ENCODE measurements around the gene TIMM44.

Gene TIMM44

GRCh38 chr19:7912144-7912696 is 31.2 kb downstream of the TIMM44 start:
- DNase-seq, result no peak

GRCh38 chr19:7911508-7912143 is 31.8 kb downstream of the TIMM44 start:
- DNase-seq, result no peak

GRCh38 chr19:7910321-7911161 is 32.9 kb downstream of the TIMM44 start:
- DNase-seq, result no peak

GRCh38 chr19:7909471-7910067 is 33.9 kb downstream of the TIMM44 start:
- DNase-seq, result no peak

DNA sequence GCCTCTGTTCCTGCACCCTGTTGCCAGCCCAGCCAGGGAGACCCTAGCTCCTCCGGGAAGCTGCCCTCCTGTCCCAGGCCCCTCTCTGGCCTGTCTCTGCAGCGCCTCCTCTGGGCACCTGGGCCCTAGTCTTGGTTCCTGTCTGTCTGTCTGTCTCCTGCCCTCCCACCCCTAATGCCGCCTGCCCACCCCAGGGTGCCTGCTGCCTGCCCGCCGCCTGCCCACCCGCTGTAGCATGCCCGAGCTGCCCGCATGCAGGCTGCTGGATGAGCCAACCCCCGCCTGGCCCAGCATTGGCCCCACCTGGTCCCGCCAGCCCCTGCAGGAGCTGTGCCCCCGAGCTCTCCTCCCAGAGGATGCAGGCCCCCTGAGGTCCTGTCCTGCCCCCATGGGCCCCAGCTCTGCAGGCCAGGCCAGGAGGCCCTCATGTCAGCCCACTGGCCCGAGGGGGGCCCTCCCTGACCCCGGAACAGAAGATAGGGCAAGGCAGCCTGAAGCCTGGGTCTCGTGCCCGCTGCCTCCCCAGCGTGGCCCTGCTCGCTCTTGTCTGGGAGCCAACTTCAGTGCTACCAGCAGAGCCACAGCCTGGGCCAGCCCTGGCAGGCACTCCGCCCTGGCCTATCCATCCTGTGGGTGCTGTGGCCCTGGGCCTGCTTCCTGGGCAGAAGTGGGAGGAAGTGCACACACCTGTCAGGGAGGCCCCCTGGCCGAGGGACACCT is 34.6 kb downstream of the TIMM44 start:
- no peak for DNase-seq

DNA sequence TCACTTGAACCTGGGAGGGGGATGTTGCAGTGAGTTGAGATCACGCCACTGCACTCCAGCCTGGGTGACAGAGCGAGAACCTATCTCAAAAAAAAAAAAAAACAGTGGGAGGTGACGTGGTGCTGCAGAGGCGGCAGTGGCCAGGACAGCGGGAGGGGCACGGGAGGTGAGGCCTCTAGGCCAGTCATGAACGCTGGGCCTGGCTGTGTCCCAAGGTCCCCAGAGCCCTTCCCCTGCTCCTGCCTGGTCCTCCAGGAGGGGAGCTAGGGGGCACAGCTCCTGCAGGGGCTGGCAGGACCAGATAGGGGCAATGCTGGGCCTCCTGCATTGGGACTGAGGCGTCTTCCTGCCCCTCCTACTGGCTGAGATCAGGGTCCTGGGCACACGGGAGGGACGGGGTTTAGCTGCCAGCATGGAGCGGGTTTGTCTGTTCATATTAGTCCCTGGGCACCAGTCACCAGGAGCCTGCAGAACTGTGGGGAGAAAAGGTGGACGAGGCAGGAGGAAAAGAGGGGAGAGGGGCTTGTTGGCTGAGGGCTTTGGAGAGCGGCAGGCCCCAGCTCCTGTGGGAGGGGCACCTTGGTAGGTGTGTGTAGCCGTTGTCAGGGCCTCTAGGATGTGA is 35.3 kb downstream of the TIMM44 start:
- no peak for DNase-seq

GRCh38 chr19:7907544-7907943 is 35.9 kb downstream of the TIMM44 start:
- no peak for DNase-seq

DNA sequence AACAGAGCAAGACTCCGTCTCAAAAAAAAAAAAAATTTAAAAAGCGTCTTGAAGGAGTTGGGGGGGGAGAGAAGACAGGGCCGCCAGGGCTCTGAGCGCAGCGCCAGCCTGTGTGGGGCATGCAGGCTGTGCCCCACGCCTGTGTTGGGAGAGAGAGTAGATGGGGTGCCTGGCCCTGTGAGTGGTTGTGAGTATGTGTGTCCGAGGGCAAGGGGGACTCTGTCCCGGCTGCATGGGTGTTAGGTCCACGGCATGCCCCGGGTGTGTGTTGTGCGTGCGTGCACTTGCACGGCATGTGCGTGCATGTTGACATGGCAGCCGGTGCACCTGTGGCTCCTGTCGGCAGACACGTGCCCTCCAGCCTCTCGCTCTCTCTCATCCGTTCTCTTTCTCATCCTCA is 36.3 kb downstream of the TIMM44 start:
- no peak for DNase-seq

DNA sequence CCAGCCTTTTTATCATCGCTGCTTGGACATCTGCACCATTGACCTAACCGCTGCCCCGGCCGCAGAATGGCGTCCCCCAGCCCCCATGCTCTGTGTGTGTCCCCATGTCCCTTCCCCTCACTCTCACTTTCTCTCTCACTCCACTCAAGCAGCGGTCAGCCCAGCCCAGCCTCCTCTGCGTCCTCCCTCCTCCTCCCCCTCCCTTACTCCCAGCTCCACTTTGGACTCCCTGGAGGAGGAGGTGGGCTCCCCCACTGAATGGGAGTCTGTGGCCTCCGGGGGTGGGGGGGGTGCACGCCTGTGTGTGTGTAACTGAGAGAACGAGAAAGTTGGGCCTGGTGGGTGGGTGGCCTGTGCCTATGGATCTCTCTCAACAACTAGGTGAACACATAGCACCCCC is 37.6 kb downstream of the TIMM44 start:
- DNase-seq, result no peak

DNA sequence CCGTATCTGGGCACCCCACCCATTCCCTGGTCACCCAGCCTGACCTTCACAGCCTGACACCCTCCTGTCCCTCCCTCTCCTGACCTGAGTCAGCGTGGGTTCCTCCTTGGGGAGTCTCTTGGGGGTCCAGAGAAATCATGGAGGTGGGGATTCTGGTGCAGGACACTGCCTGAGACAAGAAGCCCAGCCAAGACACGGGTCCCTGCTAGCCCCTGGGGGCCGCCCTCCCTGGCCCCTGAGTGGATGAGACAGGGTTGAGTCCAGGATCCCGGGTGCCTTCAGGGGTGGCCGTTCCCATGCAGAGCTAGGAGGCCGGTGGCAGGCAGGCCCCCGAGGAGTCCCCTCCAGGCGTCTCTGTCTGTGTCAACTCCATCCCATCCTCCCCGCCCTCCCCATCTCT is 38.2 kb downstream of the TIMM44 start:
- DNase-seq, result no peak

DNA sequence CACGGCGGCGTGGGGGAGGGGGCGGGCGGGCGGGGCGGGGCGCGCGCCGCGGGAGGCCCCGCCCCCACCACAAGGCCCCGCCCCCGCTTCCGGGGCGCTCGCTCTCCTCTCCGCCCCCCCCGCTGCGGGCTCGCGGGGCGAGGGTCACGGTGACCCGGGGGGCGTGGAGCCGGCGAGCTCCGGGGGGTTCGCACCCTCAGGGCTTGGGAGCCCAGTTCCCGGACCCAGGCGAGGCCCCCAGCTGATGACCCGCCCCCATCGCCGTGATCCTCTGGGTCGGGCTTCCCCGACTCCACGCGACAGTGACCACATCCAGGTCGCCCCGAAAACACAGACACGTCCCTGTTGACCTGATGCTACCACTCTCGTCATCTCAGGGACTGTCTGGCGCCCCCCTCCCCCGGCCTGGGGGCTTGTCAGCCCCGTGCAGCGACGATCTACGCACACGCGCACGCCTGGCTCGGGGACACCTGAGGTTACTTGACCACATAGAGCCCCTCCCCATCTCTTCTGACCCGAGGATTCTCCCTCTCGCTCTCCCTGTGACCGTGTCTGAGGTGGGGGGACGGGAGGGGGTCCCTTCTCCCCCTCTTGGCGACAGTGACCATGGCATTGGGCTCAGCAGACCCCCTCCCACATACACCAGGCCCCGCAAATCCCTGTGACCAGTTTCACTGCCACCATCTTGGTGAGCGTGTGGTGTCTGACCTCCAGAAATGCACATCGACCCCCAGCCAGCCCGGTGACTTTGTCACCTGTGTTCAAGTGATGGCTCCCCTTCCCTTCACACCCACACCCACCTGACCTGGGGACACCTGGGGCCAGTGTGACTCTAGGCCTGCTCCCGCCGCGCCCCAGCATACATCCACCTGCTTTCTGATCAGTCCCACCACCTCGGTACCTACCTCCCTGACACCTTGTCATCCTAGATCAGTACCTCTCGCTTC is 39.1 kb downstream of the TIMM44 start:
- peak; percentile 65 for DNase-seq

- peak; percentile 100 for DNase-seq
Observed at GRCh38 chr19:7903244-7904073, 40.0 kb downstream of the TIMM44 start, which contains the start of gene MAP2K7. Gene MAP2K7 (plus strand): TSS chr19:7903877. CDS start chr19:7903945, 68 bp downstream.

GRCh38 chr19:7902796-7903243 is 40.6 kb downstream of the TIMM44 start:
- DNase-seq, result no peak

DNA sequence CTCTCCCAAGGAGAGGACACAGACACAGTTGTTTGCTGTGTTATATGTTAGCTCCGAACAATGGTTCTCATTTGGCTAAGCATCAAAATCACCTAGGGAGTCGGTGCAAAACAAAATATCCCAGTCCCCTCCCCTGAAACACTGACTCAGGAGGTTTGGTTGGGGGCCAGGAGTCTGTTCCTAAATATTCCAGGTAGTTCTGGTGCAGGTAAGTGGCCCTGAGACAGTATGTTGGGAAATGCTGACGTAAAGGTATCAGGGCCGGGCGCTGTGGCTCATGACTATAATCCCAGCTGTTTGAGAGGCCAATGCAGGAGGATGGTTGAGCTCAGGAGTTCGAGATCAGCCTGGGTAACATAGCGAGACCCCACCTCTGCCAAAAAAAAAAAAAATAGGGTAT is 42.1 kb downstream of the TIMM44 start:
- DNase-seq, result no peak

DNA sequence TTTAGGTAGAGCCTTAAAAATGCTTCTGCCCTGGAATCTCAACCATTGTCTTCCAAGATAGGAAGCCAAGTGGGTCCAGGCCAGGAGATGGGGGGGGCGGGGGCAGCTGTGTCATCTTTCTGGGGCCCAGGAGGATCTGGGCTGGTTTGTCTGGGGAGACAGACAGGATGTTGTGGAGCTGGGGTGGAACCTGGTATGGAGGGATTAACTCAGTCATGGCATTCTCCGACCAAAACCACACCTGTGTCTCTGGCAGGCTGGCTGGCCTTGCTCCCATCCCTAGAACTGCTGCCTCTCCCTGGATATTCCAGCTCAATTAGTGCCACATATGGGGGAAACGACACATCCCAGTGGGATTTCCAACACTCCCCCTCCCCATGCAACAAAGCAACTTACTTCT is 42.5 kb downstream of the TIMM44 start:
- no peak for DNase-seq

DNA sequence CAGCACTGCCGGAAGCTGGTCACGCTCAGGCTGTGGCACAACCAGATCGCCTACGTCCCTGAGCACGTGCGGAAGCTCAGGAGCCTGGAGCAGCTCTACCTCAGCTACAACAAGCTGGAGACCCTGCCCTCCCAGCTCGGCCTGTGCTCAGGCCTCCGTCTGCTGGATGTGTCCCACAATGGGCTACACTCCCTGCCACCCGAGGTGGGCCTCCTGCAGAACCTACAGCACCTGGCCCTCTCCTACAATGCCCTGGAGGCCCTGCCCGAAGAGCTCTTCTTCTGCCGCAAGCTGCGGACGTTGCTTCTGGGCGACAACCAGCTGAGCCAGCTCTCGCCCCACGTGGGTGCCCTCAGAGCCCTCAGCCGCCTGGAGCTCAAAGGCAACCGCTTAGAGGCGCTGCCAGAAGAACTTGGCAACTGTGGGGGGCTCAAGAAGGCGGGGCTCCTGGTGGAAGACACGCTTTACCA is 43.0 kb downstream of the TIMM44 start:
- no peak for DNase-seq

GRCh38 chr19:7899751-7900378 is 43.6 kb downstream of the TIMM44 start:
- DNase-seq, result no peak

- no peak for DNase-seq
Observed at GRCh38 chr19:7898967-7899366, 44.5 kb downstream of the TIMM44 start.

DNA sequence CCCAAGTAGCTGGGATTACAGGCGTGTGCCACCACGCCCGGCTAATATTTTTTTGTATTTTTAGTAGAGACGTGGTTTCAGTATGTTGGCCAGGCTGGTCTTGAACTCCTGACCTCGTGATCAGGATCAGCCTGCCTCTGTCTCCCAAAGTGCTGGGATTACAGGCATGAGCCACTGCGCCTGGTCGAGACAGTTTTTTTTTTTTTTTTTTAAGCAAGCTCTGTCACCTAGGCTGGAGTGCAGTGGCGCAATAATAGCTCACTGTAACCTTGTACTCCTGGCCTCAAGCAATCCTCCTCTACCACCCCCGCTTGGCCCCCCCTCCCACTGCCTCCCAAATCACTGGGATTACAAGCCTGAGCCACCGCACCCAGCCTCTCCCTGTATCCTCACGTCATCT is 46.2 kb downstream of the TIMM44 start:
- DNase-seq, result no peak

GRCh38 chr19:7895565-7895964 is 47.9 kb downstream of the TIMM44 start:
- no peak for DNase-seq
